ENCODE measurements around the gene CYP24A1.

DNA sequence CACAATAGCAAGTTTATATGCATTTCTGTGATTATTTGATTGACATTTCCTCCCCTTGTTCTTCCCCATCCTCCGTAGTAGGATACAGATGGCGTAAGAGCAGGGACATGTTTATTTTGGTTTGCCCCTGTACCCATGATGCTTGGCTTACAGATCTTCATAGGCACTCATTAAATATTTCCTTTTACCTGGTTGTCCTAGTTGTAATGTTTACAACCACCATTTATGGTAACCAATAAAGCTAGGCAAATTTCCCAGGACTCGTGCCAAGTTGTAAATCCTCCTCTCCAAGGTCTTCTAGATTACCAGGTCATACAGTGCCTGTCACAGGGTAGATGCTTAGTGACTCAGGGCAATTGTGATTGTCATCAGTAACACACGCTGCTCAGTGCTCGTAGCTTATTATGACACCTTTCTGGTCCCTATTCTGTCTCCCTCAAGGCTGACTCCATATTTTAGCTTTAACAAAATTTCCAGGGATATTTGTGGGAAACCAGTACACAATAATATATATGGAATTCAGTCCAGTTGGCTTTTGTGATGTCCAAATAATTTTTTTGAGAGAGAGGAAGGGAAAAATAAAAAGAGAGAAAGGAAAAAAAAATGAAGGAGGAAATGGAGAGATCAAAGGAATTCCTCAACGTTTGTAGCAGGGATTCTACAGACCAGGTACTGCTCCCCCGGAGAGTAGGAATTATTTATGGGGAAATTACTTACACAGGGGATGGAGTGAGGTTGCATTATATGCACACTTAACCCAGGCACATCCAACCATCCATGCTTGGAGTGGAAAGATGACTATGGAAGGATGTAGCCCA is 24.6 kb downstream of the CYP24A1 start:
- TF ChIP-seq CTCF (IDR thresholded peaks at IDR 0.05), result no peak
- no peak for TF ChIP-seq EP300 (IDR thresholded peaks at IDR 0.05; ENCODE audit: low read depth)
- peak; percentile 27 to 66 (median 61) for TF ChIP-seq POLR2AphosphoS5 (IDR thresholded peaks at IDR 0.05)
- no peak for TF ChIP-seq POLR2A (IDR thresholded peaks at IDR 0.05)
